Body of pancreas (tissue), 4 donors: ENCODE results near the gene TMEM242.

Experiments
- CTCF ChIP-seq, 7 experiments: fragments of 450-650 bp in 4 of 7; fragments of 200-600 bp in 3 of 7; sonication (generic) in 3 of 7; IDR thresholded peaks; one replicate each; pipeline ENCODE4 v1.5.1; 2016 to 2019; ENCODE audit warnings: antibody characterized with exemption in 7 of 7
- POLR2A ChIP-seq, 3 donors: fragments of 450-650 bp; IDR thresholded peaks; one replicate each; pipeline ENCODE4 v1.6.1; 2016; ENCODE audit warnings: antibody characterized with exemption in 3 of 3, mild to moderate bottlenecking in 2 of 3

- no peak for TF ChIP-seq CTCF (IDR thresholded peaks at IDR 0.05)
- TF ChIP-seq POLR2A (IDR thresholded peaks at IDR 0.05): peak in 2 of 3 donors; percentile 32 to 53
These were observed 69.6 kb downstream of the TMEM242 start for GRCh38 chr6:157253699-157254098.
